Keratinocyte (primary cell): ENCODE measurements around the gene ZNF681. TPM values are rescaled to one million over a fixed set of nuclear protein-coding genes. Genes with fewer than 3 reads are reported as not detected.

Experiments
- DNase-seq: peaks from one replicate; pipeline ENCODE4 v3.0.0-alpha.2; 2011; ENCODE audit warnings: low read depth, missing footprints, low spot score
- FAIRE-seq: peaks from 2 replicates; lab custom pipeline; 2011; peaks lifted over from hg19 to GRCh38; lab: Jason Lieb, UNC
- H2AFZ ChIP-seq: 2 replicates; pipeline ENCODE4 v1.6.0; 2012; ENCODE audit warnings: low read length, control low read depth, inconsistent platforms; ENCODE audit not compliant: control insufficient read depth
- H3K27ac ChIP-seq: 2 replicates; pipeline ENCODE4 v1.5.1; 2011; ENCODE audit warnings: low read length; ENCODE audit not compliant: control insufficient read depth, insufficient read depth
- H3K27me3 ChIP-seq: 3 replicates; pipeline ENCODE4 v1.6.0; 2011; ENCODE audit warnings: low read length; ENCODE audit not compliant: control insufficient read depth, insufficient read depth; ENCODE audit errors: extremely low read depth
- H3K36me3 ChIP-seq, 2 experiments: 2 replicates in 1 of 2; 3 replicates in 1 of 2; pipeline ENCODE4 v1.5.1; 2011; ENCODE audit warnings: low read length in 2 of 2, mild to moderate bottlenecking in 1 of 2; ENCODE audit not compliant: control insufficient read depth in 2 of 2, insufficient read depth in 2 of 2; ENCODE audit errors: extremely low read depth in 1 of 2
- H3K4me1 ChIP-seq: 3 replicates; pipeline ENCODE4 v1.5.1; 2011; ENCODE audit warnings: low read length; ENCODE audit not compliant: control insufficient read depth, insufficient read depth; ENCODE audit errors: extremely low read depth
- H3K4me2 ChIP-seq: 3 replicates; pipeline ENCODE4 v1.6.0; 2011; ENCODE audit warnings: low read depth, low read length; ENCODE audit not compliant: control insufficient read depth, insufficient read depth; ENCODE audit errors: extremely low read depth
- H3K4me3 ChIP-seq, 3 experiments: fragments of 200-600 bp in 1 of 3; sonication (generic) in 1 of 3; 2 replicates in 2 of 3; 3 replicates in 1 of 3; pipeline ENCODE4 v1.5.1; 2011 to 2016; ENCODE audit warnings: low read length in 3 of 3, mild to moderate bottlenecking in 3 of 3, control low read depth in 2 of 3, inconsistent platforms in 1 of 3, low read depth in 1 of 3, mixed read lengths in 1 of 3, mixed run types in 1 of 3, moderate library complexity in 1 of 3; ENCODE audit not compliant: control insufficient read depth in 2 of 3, insufficient read depth in 2 of 3; ENCODE audit errors: extremely low read depth in 1 of 3
- H3K79me2 ChIP-seq: 2 replicates; pipeline ENCODE4 v1.6.0; 2012; ENCODE audit warnings: low read length; ENCODE audit not compliant: control insufficient read depth, insufficient read depth
- H3K9ac ChIP-seq: 3 replicates; pipeline ENCODE4 v1.6.0; 2011; ENCODE audit warnings: low read length; ENCODE audit not compliant: control insufficient read depth, insufficient read depth; ENCODE audit errors: extremely low read depth
- H3K9me1 ChIP-seq: 3 replicates; pipeline ENCODE4 v1.6.0; 2011; ENCODE audit warnings: low read length; ENCODE audit not compliant: control insufficient read depth, insufficient read depth; ENCODE audit errors: extremely low read depth
- H3K9me3 ChIP-seq: 2 replicates; pipeline ENCODE4 v1.5.1; 2012; ENCODE audit warnings: low read depth, low read length; ENCODE audit not compliant: control insufficient read depth
- H4K20me1 ChIP-seq: 3 replicates; pipeline ENCODE4 v1.6.0; 2011; ENCODE audit warnings: low read length; ENCODE audit not compliant: control insufficient read depth, insufficient read depth; ENCODE audit errors: extremely low read depth
- EZH2 ChIP-seq: IDR thresholded peaks from one replicate; pipeline ENCODE4 v1.6.1; 2012; ENCODE audit warnings: inconsistent platforms, mild to moderate bottlenecking, low read length, moderate library complexity
- dilution Hi-C: fragments of 300-500 bp; cut with MboI; formaldehyde crosslinking; loops from one replicate; pipeline ENCODE4 v1.7.0; 2020; ENCODE audit warnings: low sequenced_read_pairs; ENCODE audit not compliant: extremely low pct_ligation_motif_present
- polyA plus RNA-seq, 5 experiments: library from polyadenylated mRNA; depleted of rRNA in 3 of 5; stranded (reverse) in 3 of 5; stranded (forward) in 1 of 5; unstranded in 1 of 5; fragments of >200 nt; gene quantifications; 1 replicate in 1 of 5; 2 replicates in 3 of 5; 3 replicates in 1 of 5; pipeline versions ENCODE4 v1.2.1 to v1.2.3, GENCODE V29; 2011 to 2012; ENCODE audit warnings: missing spikeins in 2 of 5, low read depth in 1 of 5, low replicate concordance in 1 of 5
- TF ChIP-seq, protein P1 (sequence below), 3 experiments: IDR thresholded peaks in 1 of 3; conservative IDR thresholded peaks in 1 of 3; optimal IDR thresholded peaks in 1 of 3; 2 replicates in 2 of 3; 3 replicates in 1 of 3; pipeline versions ENCODE3 to v1.5.1; 2011; ENCODE audit warnings: low read length in 3 of 3, mild to moderate bottlenecking in 3 of 3, moderate library complexity in 2 of 3, control low read depth in 1 of 3, inconsistent platforms in 1 of 3; ENCODE audit not compliant: insufficient read depth in 2 of 3; ENCODE audit errors: extremely low read depth in 1 of 3

Gene ZNF681
- polyA plus RNA-seq, 1 donor (not counting 4 experiments of a cell fraction or from before 2014, with no cell fraction given): 1.4 TPM

DNA sequence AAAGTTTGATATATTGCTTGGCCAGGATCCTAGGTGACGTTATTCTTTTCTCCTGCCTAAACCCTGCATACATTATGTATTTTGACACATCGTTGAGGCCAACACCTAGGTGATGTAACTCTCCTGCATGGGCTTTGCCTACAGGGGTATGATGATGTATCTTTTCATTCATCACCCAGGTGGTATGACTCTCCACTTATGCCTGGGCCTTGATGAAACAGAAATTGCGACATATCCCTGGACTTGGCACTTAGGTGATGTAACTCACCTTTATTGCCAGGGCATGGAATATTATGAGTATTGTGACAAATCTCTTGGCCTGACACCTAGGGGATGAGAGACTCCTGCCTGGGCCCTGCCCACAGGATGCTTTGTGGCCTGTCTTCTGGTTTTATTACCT, 18.5 kb upstream of the ZNF681 start:
- Histone ChIP-seq H3K4me2 (no peak overlapping the region), H3K36me3 (peaks cover 0 to 3% of the 10 kb centered on the region in 2 experiments), H3K79me2 (no peaks in the 10 kb centered on the region), H3K4me3 (no peak overlapping the region), H3K27ac (no peak overlapping the region), H3K9me1 (no peaks in the 10 kb centered on the region), H3K4me1 (no peaks in the 10 kb centered on the region), H3K9me3 (no peaks in the 10 kb centered on the region), H3K9ac (no peak overlapping the region), H3K27me3 (no peaks in the 10 kb centered on the region), H4K20me1 (no peaks in the 10 kb centered on the region), H2AFZ (no peak overlapping the region)
- FAIRE-seq (no peak), DNase-seq (no peak)
- no peak for TF ChIP-seq EZH2
- dilution Hi-C loops: no loop called here

DNA sequence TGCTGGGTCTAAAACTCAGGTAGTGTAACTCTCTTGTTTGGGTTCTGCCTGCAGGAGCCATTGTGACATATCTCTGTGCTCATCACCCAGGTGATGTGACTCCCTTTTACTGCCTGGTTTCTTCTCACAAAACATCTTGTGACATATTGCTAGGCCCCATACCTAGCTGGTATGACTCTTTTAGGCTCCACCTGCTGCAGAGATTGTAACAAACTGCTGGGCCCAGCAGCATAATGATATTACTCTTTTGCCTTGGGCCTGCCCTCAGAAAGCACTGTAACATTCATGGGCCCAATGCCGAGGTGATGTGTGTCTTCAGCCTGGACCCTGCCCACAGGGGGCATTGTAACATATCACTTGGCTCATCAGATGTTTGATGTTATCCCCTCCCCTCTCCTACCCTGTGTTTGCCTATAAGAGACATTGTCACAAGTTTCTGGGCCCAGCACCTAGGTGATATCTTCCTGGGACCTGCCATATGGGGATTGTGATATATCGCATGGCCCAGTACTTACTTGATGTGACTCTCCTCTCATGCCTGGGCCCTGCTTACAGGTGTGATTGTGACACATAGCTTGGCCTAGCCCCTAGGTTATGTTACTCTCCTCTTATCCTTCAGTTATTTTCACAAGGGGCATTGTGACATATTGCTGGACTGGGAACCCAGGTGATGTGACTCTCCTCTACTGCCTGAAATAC, 18.0 kb upstream of the ZNF681 start:
- peaks cover 0 to 3% of the 10 kb centered on the region in 2 experiments for H3K36me3 ChIP-seq
- H4K20me1 ChIP-seq: no peaks in the 10 kb centered on the region
- DNase-seq (no peak), FAIRE-seq (no peak)
- H3K9me3 ChIP-seq: no peaks in the 10 kb centered on the region
- no peak for TF ChIP-seq EZH2
- TF ChIP-seq, protein P1, sequence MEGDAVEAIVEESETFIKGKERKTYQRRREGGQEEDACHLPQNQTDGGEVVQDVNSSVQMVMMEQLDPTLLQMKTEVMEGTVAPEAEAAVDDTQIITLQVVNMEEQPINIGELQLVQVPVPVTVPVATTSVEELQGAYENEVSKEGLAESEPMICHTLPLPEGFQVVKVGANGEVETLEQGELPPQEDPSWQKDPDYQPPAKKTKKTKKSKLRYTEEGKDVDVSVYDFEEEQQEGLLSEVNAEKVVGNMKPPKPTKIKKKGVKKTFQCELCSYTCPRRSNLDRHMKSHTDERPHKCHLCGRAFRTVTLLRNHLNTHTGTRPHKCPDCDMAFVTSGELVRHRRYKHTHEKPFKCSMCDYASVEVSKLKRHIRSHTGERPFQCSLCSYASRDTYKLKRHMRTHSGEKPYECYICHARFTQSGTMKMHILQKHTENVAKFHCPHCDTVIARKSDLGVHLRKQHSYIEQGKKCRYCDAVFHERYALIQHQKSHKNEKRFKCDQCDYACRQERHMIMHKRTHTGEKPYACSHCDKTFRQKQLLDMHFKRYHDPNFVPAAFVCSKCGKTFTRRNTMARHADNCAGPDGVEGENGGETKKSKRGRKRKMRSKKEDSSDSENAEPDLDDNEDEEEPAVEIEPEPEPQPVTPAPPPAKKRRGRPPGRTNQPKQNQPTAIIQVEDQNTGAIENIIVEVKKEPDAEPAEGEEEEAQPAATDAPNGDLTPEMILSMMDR (optimal IDR thresholded peaks at IDR 0.05 in 1 of 3, IDR thresholded peaks at IDR 0.05 in 1 of 3, conservative IDR thresholded peaks at IDR 0.05 in 1 of 3; ENCODE audit: extremely low read depth in 1 of 3, insufficient read depth in 2 of 3, low read length in 3 of 3): no peak
- H3K4me3 ChIP-seq: no peak overlapping the region
- H3K4me2 ChIP-seq: no peak overlapping the region
- dilution Hi-C loops: no loop called here
- no peak overlapping the region for H2AFZ ChIP-seq
- no peaks in the 10 kb centered on the region for H3K27me3 ChIP-seq
- no peaks in the 10 kb centered on the region for H3K79me2 ChIP-seq
- no peaks in the 10 kb centered on the region for H3K4me1 ChIP-seq
- H3K9me1 ChIP-seq: no peaks in the 10 kb centered on the region
- H3K9ac ChIP-seq: no peak overlapping the region
- no peak overlapping the region for H3K27ac ChIP-seq
